Myocyte (in vitro differentiated cells): ENCODE results near the gene LDLRAD1. TPM values are rescaled to one million over a fixed set of nuclear protein-coding genes. Genes with fewer than 3 reads are reported as not detected.
"Not testable (repeated sequence)": the region's sequence is repeated elsewhere in the genome, so short reads cannot be mapped to it uniquely, and the experiment has no call there.

Experiments
- DNase-seq: peaks from one replicate; pipeline ENCODE4 v3.0.0-alpha.2; 2012; ENCODE audit warnings: low read depth
- total RNA-seq: library from RNA; depleted of rRNA; stranded (reverse); fragments of >200 nt; gene quantifications from 2 replicates; pipeline ENCODE4 v1.2.3, GENCODE V29; 2014

Gene LDLRAD1
- total RNA-seq, 1 donor from 2014 or later = not detected

DNA sequence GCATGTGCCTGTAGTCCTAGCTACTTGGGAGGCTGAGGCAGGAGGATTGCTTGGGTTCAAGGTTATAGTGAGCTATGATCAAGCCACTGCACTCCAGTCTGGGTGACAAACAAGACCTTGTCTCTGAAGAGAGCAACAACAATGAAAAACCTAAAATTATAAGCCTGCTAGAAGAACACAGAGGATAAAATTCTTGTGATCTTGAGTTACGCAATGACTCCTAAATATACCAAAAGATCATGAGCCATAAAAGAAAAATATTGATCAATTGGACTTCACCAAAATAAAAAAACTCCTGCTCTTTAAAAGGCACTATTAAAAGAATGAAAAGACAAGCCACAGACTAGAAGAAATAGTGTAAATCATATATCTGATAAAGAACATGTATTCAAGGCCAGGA is 22.3 kb downstream of the LDLRAD1 start:
- no peak for DNase-seq

DNA sequence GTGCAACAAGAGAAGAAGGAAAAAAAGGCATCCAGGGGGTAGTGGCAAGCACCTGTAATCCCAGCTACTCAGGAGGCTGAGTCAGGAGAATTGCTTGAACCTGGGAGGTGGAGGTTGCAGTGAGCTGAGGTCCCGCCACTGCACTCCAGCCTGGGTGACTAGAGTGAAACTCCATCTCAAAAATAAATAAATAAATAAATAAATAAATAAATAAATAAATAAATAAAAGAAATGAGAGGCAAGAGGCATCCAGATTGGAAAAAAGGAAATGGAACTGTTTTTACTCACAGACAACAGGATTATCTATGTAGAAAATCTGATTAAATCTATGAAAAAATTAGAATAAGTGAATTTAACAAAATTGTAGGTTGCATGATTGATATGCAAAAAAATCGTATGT is 23.5 kb downstream of the LDLRAD1 start:
- DNase-seq = not testable (repeated sequence)

DNA sequence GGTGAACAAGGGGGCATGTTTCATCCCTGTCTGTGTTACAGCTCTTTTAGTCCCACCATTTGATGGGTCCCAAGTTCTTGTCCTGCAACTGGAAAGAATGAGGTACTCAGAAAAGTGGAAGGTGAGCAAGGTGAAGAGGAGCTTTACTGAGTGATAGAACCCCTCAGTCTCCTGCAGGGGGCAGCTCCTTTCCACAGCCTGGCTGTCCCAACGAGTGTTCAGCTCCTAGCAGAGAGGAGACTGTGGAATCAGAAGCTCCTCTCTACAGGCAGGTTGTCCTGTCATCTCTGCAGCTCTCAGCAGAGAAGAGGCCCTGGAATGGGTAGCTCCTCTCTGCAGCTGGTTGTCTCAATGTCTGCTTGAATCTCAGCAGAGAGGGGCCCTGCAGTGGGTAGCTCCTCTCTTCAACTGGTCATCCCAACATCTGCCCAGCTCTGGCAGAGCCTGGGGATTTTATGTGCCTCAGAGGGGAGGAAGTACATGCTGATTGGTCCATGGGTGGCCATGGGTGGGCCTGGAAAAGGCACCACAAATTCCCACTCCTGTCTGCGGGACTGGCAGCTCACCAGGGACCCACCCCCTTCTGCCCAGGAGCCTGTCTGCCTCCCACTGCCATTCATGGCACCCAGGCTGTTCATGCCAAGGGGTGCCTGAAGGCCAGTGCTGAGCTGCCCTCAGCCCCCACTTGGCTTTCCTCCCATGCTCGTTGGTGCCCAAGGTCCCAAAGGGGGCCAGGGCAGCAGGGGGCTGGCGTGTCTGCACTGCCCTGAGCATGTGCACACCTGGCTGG is 25.7 kb downstream of the LDLRAD1 start:
- DNase-seq = no peak

DNA sequence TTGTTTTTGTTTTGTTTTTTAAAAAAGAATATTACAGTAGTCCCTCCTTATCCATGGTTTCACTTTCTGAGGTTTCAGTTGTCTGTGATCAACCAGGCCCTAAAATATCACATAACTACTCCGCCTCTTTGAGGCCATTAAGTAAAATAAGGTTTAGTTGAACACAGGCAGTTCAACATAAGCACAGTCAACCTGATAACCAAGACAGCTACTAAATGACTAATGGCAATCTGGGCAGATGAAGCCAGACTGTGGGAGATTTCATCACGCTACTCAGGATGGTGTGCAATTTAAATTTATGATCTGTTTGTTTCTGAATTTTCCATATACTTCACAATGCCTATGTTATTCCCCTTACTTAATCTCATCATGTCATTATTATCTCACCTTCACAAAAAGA is 30.1 kb downstream of the LDLRAD1 start:
- DNase-seq = no peak

DNA sequence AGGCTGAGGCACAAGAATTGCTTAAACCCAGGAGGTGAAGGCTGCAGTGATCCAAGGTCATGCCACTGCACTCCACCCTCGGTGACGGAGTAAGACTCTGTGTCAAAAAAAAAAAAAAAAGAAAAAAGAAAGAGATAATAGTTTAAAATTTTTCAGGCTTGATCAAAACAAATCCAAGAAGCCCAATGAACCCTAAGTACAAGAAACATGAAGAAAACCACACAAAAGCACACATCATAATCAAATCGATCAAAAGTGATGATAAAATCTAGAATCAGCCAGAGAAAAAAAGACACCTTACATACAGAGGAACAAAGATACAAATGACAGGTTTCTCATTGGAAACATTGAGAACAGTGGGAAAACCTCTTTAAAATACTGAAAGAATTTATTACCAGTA is 31.5 kb downstream of the LDLRAD1 start:
- no peak for DNase-seq

DNA sequence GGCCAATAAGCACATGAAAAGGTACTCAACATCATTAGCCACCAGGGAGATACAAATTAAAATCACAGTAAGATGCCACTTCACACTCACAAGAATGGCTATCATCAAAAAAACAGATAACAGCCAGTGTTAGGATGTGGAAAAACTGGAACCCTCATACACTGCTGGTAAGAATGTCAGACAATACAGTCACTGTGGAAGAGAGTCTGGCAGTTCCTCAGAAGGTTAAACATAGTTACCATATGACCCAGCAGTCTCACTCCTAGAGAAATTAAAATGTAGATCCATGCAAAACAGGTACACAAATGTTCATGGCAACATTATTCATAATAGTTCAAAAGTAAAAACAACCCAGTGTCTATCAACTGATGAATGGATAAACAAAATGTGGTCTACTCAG is 33.3 kb downstream of the LDLRAD1 start:
- DNase-seq = no peak

DNA sequence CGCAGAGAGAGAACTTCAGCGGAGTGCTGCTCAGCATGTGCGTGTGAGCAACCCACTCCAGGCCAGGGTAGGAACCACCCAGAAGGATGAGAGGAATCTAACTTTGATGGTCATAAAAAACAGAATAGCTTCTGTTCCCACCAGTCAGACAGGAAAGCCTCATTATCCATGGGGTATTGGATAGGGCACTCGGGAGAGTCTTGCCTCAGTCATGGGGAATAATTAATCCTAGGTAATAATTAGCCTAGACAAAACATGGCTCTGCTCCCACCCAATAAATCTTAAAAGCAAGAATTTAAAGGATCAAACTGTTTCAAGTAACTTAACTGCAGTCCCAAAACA is 35.3 kb downstream of the LDLRAD1 start:
- no peak for DNase-seq

DNA sequence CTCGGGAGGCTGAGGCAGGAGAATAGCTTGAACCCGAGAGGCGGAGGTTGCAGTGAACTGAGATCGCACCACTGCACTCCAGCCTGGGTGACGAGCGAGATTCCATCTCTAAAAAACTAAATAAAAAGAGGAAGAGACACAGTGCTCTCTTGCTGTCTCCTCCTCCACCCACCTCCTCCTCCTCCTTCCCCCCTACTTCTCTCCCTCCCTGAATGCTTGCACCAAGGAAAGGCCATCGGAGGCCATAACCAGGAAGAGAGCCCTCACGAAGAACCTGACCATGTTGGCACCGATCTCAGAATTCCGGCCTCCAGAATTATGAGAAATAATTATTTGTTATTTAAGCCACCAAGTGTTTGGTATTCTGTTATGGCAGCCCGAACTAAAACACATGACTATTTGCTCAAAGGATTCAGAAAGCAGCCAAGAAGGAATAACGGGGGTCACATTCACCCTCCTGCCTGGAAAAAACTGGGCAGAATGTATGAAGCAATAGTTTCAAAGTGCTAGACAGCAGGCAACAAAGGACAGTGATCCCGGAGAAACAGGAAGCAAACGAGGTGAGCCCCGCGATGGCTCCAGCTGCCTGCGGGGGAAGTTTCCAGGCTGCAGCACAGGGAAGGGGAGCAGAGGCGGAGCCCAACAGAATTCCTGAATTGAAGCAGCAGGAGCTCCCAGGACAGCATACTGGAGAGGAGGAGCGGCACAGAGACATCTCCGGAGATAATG is 35.8 kb downstream of the LDLRAD1 start:
- DNase-seq = peak; percentile 14

DNA sequence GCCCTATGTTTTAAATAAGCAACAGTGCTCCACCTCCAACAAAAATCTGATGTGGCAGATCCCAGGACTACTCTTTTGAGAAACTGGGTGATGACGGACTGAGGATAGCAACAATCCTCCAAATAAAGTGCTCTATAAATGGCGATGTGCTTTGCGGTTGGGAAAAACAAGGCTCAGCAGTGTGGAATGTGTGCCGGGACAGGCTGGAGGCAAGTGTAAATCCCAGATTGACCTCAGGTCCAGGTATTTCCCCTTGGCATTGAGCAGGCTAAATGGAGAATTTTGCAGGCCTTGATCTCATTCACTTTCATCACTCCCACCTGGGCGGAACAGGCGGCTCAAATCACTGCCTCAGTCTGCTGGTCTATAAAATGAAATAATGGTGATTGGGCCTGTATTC is 36.8 kb downstream of the LDLRAD1 start:
- DNase-seq = no peak

DNA sequence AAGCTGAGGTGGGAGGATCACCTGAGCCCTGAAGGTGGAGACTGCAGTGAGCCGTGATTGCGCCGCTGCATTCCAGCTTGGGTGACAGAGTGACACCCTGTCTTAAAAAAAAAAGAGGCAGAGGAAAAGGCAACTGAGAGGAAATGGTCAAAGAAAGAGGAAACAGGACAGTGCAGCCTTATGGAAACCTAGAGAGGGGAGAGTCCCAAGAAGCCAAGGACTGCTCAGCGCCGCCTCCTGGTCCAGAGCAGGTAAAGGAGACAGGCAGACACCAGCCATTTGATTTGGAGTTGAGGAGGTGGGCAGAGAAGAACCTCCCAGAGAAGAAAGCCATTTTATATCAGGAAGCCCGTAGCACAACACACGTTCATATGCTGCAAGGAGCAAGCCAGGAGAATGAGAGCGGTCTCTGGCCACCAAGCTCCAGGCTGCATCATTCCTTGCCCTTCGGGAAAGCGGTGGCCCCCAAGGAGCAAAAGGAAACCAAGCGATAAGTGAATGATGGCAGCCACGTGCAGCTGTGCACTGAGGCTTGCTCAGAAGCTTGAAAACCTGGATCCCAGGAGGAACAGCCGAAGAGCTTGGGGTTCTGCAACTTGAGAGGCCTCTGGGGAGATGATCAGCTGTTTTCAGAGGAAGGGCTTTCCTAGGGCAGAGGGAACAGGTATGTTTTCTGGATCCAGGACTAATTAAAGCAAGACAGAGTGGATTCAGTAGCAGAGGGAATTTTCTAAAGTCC is 38.1 kb downstream of the LDLRAD1 start:
- peak; percentile 32 for DNase-seq

DNA sequence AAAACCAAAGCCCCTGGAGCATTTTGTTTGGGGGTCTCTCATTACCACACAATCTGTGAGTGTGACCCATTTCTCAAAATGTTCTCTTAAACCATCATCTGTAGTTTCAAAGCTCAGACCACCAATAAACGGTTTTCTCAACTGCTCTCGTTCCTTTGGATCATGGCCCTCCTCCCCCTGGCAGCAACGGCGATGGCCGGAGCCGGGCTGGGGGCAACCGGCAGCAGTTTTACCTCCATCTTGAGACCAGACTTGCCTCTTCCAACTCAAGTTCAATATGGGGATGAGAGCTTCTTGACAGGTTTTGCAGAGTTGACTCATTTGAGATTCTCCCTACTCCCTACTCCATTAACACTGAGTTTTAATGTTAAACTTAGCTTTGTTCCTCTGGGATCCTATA is 42.1 kb downstream of the LDLRAD1 start:
- no peak for DNase-seq

DNA sequence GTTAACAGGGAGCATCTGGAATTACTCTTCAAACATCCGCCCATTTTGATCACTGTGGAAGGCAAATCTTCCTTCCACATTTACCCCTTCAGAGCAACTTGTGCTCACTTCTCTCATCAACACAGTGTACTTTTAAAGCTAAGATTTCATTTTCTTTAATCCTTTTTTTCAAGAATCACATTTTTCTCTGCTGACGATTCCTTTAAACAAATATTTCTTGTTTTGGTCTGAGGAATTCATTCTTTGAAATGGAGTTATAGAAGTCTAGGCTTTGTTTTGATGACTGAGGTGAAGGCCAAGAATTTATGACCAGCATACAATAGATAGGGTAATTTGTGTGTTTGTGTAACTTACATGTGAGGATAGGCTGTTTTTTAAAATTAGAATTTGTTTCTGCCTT is 46.3 kb downstream of the LDLRAD1 start:
- DNase-seq = no peak

DNA sequence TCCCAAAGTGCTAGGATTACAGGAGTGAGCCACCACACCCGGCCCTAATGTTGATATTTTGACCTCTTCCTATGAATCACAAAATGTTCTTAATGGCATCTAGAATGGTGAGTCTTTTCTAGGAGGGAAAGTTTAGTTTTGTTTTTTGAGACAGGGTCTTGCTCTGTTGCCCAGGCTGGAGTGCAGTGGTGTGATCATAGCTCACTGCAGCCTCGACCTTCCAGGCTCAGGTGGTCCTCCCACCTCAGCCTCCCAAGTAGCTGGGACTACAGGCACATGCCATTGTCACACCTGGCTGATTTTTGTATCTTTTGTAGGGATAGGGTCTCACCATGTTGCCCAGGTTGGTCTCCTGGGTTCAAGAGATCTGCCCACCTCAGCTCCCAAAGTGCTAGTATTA is 48.7 kb downstream of the LDLRAD1 start:
- not testable (repeated sequence) for DNase-seq

DNA sequence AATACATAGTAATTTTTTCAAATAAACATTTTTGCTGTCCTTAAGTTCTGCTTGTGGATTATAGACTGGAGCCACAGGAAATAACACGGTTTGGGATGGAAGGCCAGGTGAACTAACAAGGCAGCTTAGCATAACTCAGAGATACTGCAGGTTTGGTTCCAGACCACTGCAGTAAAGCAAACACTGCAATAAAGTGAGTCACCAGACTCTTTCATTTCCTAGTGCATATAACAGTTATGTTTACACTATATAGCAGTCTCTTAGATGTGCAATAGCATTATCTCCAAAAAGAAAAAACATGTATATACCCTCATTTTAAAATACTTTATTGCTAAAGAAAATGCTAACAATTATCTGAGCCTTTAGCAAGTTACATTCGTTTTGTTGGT is 49.9 kb downstream of the LDLRAD1 start:
- DNase-seq = no peak

DNA sequence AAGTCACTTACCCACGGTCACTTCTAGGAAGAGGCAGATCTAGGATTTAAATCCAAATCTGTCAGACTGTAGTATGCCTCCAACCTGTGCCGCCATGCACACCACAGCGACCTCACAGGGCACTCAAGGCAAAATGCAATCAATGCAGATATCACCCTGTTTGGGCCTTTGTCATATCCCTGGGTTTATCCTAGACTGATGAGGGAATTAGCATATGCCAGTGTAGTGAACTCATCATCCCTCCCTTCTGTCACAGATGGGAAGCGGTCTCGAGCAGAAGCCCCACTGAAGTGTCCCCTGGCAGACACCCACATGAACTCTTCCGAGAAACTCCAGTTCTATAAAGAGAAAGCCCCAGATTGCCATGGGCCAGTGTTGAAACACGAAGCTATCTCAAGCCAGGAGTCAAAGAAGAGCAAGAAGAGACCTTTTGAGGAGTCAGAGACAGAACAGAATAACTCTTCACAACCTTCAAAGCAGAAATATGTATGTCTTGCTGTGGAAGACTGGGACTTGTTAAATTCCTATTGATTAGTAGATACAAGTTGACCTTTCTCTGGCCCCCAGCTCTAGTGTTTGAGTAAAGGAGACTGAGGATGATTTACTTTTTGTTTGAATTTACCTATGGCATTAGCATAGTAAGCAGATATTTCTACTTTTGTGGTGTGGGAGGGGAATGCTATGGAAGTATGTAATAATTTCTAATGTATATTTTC is 50.4 kb downstream of the LDLRAD1 start:
- DNase-seq = no peak

DNA sequence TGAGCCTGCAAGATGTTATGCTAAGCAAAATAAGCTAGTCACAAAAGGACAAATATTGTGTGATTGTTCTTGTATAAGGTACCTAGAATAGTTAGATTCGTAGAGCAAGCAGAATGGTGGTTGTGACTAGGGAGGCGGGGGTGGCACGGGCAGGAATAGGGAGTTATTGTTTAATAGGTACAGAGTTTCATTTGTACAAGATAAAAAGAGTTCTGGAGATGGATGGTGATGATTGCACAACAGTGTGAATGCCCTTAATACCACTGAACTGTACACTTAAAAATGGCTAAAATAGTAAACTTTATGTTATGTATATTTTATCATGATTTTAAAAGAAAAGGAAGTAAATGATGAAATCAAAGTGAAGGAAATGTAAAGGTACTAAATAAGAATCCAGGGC is 51.2 kb downstream of the LDLRAD1 start:
- DNase-seq = no peak

DNA sequence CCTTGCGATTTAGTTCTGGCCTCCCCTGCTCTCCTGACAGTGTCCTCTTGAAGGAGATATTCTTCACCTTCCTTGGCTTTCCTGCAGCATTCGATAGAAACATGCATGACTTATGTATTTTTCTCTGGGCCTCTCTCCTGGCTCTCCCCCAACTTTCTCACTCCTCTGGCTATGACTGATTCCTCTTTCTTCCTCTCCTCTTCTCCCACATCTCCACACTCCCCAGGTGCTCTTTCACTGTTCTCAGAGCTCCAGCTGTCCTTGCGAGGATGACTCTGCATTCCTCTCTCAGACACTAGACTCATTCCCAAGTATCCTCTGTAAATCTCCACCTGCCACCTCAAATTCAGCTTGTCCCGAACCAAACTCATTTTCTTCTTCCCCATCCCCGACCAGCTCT is 53.9 kb downstream of the LDLRAD1 start:
- no peak for DNase-seq

DNA sequence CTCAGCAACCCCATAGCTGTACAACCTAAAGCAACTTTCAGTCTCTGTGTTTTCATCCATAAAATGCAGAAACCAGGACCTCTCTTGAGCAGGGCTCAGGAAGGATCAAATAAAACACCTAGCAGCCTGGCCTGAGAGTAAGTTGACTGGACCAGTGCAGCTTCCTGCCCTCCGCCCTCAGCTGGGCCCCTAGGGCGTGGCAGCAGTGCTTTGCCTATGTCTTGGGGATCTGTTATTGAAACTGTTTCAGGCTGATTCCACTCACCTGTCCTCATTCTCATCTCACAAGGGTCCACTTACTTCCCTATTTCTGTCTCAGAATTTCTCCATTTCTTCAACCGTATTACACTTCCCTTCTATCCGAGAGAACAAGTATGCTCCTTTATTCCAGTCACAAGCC is 54.5 kb downstream of the LDLRAD1 start:
- no peak for DNase-seq

DNA sequence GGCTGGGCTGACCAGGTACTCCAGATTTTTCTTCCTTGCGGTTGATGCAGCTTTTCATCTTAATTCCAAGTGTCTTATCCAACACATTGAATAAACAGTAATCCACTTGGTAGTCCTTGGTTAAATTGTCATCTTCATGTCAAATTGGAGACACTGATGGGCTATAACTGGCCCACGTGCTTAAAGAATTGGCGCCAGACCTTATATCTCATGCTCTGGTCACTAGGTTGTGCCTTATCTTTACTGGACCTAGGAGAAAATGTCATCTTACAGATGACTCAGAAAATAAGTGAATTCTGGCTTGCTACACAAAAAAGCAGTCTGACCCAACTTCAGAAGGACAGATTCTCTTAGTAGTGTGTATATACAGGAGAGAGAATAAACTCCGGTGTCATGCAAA is 55.6 kb downstream of the LDLRAD1 start:
- no peak for DNase-seq

DNA sequence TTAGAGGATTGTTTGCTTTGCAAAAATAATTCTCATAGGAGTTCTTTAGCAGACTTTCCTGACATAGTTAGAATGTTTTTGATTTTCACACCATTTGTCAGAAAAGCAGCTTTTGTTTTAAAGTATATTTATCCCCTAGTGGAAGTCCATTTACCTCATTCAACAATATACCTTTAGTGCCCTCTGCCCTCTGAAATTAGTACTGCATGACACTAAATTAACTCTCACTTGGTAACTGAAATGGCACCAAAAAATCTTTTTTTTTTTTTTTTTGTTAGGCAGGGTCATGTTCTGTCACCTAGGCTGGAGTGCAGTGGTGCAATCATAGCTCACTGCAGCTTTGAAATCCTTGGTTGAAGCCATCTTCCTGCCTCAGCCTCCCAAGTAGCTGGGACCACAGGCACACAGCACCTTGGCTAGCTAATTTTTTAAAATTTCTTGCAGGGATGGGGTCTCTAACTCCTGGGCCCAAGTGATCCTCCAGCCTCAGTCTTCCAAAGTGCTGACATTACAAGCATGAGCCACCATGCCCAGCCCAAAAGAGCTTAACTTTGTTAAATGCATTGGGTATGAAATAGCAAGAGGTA is 58.2 kb downstream of the LDLRAD1 start:
- DNase-seq = peak; percentile 28
